ENCODE results near the gene SLC66A2.

GRCh38 chr18:79964330-79965118, 13.1 kb upstream of the SLC66A2 start, which contains the start of gene HSBP1L1:
- TF ChIP-seq CTCF (IDR thresholded peaks at IDR 0.05) (peak; percentile 23), EZH2 (IDR thresholded peaks at IDR 0.05; ENCODE audit: borderline replicate concordance, insufficient read depth, low read depth, low read length, poor library complexity, severe bottlenecking) (no peak)

All from B cell (primary cell).